Neural cell (in vitro differentiated cells): ENCODE measurements around the gene CYP26B1. TPM values are rescaled to one million over a fixed set of nuclear protein-coding genes. Genes with fewer than 3 reads are reported as not detected.

Experiments used
- H2AFZ ChIP-seq: fragments of 200-600, 300-800 bp; sonication (generic), shearing (Covaris generic); 2 replicates; pipeline ENCODE4 v1.6.0; 2014; ENCODE audit warnings: low read depth, mild to moderate bottlenecking, antibody characterized with exemption, low read length, moderate library complexity
- H3F3A ChIP-seq: fragments of 200-600 bp; shearing (Covaris generic); 2 replicates; pipeline ENCODE4 v1.6.1; 2016; ENCODE audit warnings: mild to moderate bottlenecking, moderate library complexity, mixed read lengths, antibody characterized with exemption, low read length; ENCODE audit not compliant: insufficient read depth, poor library complexity, severe bottlenecking
- H3K27ac ChIP-seq: fragments of 200-600, 300-800 bp; sonication (generic), shearing (Covaris generic); 2 replicates; pipeline ENCODE4 v1.5.1; 2014; ENCODE audit warnings: mild to moderate bottlenecking, low read length, moderate library complexity
- H3K27me3 ChIP-seq: fragments of 300-800, 200-600 bp; sonication (generic), shearing (Covaris generic); 2 replicates; pipeline ENCODE4 v1.6.0; 2014; ENCODE audit warnings: mild to moderate bottlenecking, low read depth, low read length, moderate library complexity; ENCODE audit not compliant: insufficient read depth
- H3K36me3 ChIP-seq: fragments of 300-800, 200-600 bp; sonication (generic), shearing (Covaris generic); 2 replicates; pipeline ENCODE4 v1.5.1; 2014; ENCODE audit warnings: mild to moderate bottlenecking, antibody characterized with exemption, low read length, moderate library complexity; ENCODE audit not compliant: insufficient read depth
- H3K4me2 ChIP-seq: fragments of 300-800, 200-600 bp; sonication (generic), shearing (Covaris generic); 2 replicates; pipeline ENCODE4 v1.6.0; 2014; ENCODE audit warnings: mild to moderate bottlenecking, low read length
- H3K4me3 ChIP-seq: fragments of 300-800, 200-600 bp; sonication (generic), shearing (Covaris generic); 2 replicates; pipeline ENCODE4 v1.5.1; 2014; ENCODE audit warnings: mild to moderate bottlenecking, low read length, moderate library complexity
- H3K79me2 ChIP-seq: fragments of 200-600 bp; shearing (Covaris generic); replicated peaks from 2 replicates; pipeline ENCODE4 v1.6.0; 2014; ENCODE audit warnings: mild to moderate bottlenecking, low read length, moderate library complexity; ENCODE audit not compliant: insufficient read depth
- H3K9ac ChIP-seq: fragments of 300-800, 200-600 bp; sonication (generic), shearing (Covaris generic); 2 replicates; pipeline ENCODE4 v1.6.1; 2016; ENCODE audit warnings: mild to moderate bottlenecking, low read length, mixed read lengths
- H3K9me2 ChIP-seq: fragments of 200-600 bp; shearing (Covaris generic); 2 replicates; pipeline ENCODE4 v1.6.1; 2016; ENCODE audit warnings: mild to moderate bottlenecking, low read length, mixed read lengths; ENCODE audit not compliant: insufficient read depth
- H3K9me3 ChIP-seq: fragments of 200-600, 300-800 bp; sonication (generic), shearing (Covaris generic); 2 replicates; pipeline ENCODE4 v1.6.1; 2016; ENCODE audit warnings: mild to moderate bottlenecking, mixed run types, low read length, moderate library complexity, mixed read lengths
- H4K20me1 ChIP-seq: fragments of 200-600 bp; shearing (Covaris generic); 2 replicates; pipeline ENCODE4 v1.6.1; 2016; ENCODE audit warnings: mild to moderate bottlenecking, mixed run types; ENCODE audit not compliant: insufficient read depth
- CTCF ChIP-seq: fragments of 450-650 bp; IDR thresholded peaks from 2 replicates; pipeline ENCODE4 v1.5.1; 2014; ENCODE audit warnings: antibody characterized with exemption, mild to moderate bottlenecking, moderate library complexity; ENCODE audit not compliant: poor library complexity, severe bottlenecking
- EP300 ChIP-seq: fragments of 450-650 bp; conservative IDR thresholded peaks from 2 replicates; pipeline ENCODE4 v1.6.1; 2014; ENCODE audit warnings: antibody characterized with exemption, mild to moderate bottlenecking, moderate library complexity; ENCODE audit not compliant: poor library complexity, severe bottlenecking
- EZH2 ChIP-seq: fragments of 200-600, 300-800 bp; shearing (Covaris generic), sonication (generic); IDR thresholded peaks from 2 replicates; pipeline ENCODE4 v1.6.1; 2014; ENCODE audit warnings: antibody characterized with exemption, low read length, borderline replicate concordance, mild to moderate bottlenecking; ENCODE audit not compliant: insufficient read depth, poor library complexity, severe bottlenecking
- MXI1 ChIP-seq: fragments of 450-650 bp; conservative IDR thresholded peaks from 2 replicates; pipeline ENCODE4 v1.6.1; 2014; ENCODE audit warnings: antibody characterized with exemption, mild to moderate bottlenecking; ENCODE audit not compliant: poor library complexity, severe bottlenecking
- POLR2AphosphoS5 ChIP-seq: IDR thresholded peaks from 2 replicates; pipeline ENCODE4 v1.6.1; 2012
- RAD21 ChIP-seq: fragments of 450-650 bp; conservative IDR thresholded peaks from 2 replicates; pipeline ENCODE4 v1.6.1; 2014; ENCODE audit warnings: antibody characterized with exemption, mild to moderate bottlenecking, moderate library complexity
- SMC3 ChIP-seq: fragments of 450-650 bp; conservative IDR thresholded peaks from 2 replicates; pipeline ENCODE4 v1.6.1; 2014; ENCODE audit warnings: antibody characterized with exemption, mild to moderate bottlenecking, moderate library complexity; ENCODE audit not compliant: poor library complexity
- TAF1 ChIP-seq: IDR thresholded peaks from 2 replicates; pipeline ENCODE4 v1.6.1; 2012; ENCODE audit warnings: low read depth
- polyA plus RNA-seq: library from polyadenylated mRNA; depleted of rRNA; stranded (reverse); fragments of >200 nt; gene quantifications from 2 replicates; pipeline ENCODE4 v1.2.3, GENCODE V29; 2014
- TF ChIP-seq, protein P1 (sequence below): IDR thresholded peaks from 2 replicates; pipeline ENCODE4 v1.6.1; 2012; ENCODE audit warnings: borderline replicate concordance

The CYP26B1 gene
- polyA plus RNA-seq, 1 donor from 2014 or later: 0.83 TPM

DNA sequence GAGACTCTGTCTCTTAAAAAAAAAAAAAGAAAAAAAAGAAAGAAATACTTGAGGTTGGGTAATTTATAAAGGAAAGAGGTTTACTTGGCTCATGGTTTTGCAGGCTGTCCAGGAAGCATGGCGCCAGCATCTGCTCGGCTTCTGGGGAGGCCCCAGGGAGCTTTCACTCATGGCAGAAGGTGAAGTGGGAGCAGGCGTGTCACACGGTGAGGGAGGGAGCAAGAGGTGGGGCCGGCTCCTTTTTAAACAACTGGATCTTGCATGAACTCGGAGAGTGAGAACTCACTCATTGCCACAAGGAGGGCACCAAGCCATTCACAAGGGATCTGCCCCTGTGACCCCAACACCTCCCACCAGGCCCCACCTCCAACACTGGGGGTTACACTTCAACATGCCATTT is 30.6 kb downstream of the CYP26B1 start:
- H3K27ac ChIP-seq: no peak overlapping the region
- H3F3A ChIP-seq: no peaks in the 10 kb centered on the region
- H3K9me2 ChIP-seq: no peaks in the 10 kb centered on the region

DNA sequence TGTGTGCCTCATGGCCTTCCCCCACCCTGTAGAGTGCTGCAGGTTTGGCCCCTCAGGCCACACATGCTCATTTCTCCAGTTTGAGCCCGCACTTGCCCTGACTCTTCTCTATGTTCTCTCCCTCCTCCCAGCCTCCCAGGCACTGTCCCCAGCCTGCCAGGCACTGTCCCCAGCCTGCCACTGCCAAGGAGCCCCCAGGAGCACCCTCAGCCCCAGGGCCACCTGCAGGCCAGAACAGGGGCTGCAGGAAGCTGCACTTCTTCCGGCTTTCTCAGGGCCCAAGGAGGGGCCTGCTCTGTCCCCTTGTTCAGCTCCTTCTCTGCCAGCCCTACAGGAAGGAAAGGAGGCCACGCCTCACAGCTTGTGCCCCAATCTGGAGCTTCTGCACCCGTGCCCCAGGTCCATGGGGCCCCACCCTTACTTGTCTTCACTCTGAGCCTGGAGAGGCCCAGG is 31.6 kb downstream of the CYP26B1 start:
- H3K4me3 ChIP-seq: no peak overlapping the region
- H3K9me2 ChIP-seq: no peaks in the 10 kb centered on the region
- H3K27me3 ChIP-seq: no peaks in the 10 kb centered on the region
- H3K36me3 ChIP-seq: no peaks in the 10 kb centered on the region
- no peak overlapping the region for H3K27ac ChIP-seq
- H3K79me2 ChIP-seq: no peaks in the 10 kb centered on the region
- no peaks in the 10 kb centered on the region for H4K20me1 ChIP-seq
- H2AFZ ChIP-seq: no peak overlapping the region
- no peak for TF ChIP-seq EZH2
- TF ChIP-seq RAD21: no peak
- no peak for TF ChIP-seq TAF1
- no peak for TF ChIP-seq MXI1
- TF ChIP-seq, protein P1, sequence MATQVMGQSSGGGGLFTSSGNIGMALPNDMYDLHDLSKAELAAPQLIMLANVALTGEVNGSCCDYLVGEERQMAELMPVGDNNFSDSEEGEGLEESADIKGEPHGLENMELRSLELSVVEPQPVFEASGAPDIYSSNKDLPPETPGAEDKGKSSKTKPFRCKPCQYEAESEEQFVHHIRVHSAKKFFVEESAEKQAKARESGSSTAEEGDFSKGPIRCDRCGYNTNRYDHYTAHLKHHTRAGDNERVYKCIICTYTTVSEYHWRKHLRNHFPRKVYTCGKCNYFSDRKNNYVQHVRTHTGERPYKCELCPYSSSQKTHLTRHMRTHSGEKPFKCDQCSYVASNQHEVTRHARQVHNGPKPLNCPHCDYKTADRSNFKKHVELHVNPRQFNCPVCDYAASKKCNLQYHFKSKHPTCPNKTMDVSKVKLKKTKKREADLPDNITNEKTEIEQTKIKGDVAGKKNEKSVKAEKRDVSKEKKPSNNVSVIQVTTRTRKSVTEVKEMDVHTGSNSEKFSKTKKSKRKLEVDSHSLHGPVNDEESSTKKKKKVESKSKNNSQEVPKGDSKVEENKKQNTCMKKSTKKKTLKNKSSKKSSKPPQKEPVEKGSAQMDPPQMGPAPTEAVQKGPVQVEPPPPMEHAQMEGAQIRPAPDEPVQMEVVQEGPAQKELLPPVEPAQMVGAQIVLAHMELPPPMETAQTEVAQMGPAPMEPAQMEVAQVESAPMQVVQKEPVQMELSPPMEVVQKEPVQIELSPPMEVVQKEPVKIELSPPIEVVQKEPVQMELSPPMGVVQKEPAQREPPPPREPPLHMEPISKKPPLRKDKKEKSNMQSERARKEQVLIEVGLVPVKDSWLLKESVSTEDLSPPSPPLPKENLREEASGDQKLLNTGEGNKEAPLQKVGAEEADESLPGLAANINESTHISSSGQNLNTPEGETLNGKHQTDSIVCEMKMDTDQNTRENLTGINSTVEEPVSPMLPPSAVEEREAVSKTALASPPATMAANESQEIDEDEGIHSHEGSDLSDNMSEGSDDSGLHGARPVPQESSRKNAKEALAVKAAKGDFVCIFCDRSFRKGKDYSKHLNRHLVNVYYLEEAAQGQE: no peak
- TF ChIP-seq SMC3: no peak
- no peak overlapping the region for H3K4me2 ChIP-seq
- no peaks in the 10 kb centered on the region for H3F3A ChIP-seq
- no peaks in the 10 kb centered on the region for H3K9me3 ChIP-seq
- H3K9ac ChIP-seq: no peak overlapping the region

More for the DNA sequence above, 30.6 kb downstream of the CYP26B1 start:
- Histone ChIP-seq H3K36me3 (no peaks in the 10 kb centered on the region), H2AFZ (no peak overlapping the region), H3K4me2 (no peak overlapping the region), H3K4me3 (no peak overlapping the region), H3K27me3 (no peaks in the 10 kb centered on the region), H3K9ac (no peak overlapping the region), H3K9me3 (no peaks in the 10 kb centered on the region), H3K79me2 (no peaks in the 10 kb centered on the region), H4K20me1 (no peaks in the 10 kb centered on the region)
- TF ChIP-seq CTCF (no peak), EP300 (no peak), MXI1 (no peak), SMC3 (no peak), POLR2AphosphoS5 (no peak), RAD21 (no peak), TAF1 (no peak)
- TF ChIP-seq, protein P1: no peak
